HG02885 (cell line): ENCODE measurements around the gene BDP1.
"Not testable (repeated sequence)": the region's sequence is repeated elsewhere in the genome, so short reads cannot be mapped to it uniquely, and the experiment has no call there.

Source experiments
- ATAC-seq: cut with Tn5 transposase; IDR thresholded peaks from one replicate; pipeline ENCODE4 v1.9.1; 2021; ENCODE audit warnings: mild to moderate bottlenecking; ENCODE audit not compliant: unreplicated experiment, poor library complexity

The BDP1 gene

DNA sequence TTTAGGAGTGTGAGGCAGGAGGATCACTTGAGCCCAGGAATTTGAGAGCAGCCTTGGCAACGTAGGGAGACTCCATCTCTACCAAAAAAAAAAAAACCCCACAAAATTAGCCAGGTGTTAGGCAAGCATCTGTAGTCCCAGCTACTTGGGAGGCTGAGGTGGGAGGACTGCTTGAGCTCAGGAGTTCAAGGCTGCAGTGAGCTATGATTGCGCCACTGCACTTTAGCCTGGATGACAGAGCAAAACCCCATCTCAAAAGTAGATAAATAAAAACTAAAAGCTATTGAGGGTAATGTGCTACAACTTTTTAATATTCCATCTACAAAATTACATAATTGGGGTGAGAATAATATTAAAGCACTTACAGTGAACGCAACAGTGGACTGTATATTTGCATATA is 5.9 kb downstream of the BDP1 start:
- no peak for ATAC-seq

- no peak for ATAC-seq
These were observed 15.7 kb downstream of the BDP1 start for GRCh38 chr5:71471193-71471592.

DNA sequence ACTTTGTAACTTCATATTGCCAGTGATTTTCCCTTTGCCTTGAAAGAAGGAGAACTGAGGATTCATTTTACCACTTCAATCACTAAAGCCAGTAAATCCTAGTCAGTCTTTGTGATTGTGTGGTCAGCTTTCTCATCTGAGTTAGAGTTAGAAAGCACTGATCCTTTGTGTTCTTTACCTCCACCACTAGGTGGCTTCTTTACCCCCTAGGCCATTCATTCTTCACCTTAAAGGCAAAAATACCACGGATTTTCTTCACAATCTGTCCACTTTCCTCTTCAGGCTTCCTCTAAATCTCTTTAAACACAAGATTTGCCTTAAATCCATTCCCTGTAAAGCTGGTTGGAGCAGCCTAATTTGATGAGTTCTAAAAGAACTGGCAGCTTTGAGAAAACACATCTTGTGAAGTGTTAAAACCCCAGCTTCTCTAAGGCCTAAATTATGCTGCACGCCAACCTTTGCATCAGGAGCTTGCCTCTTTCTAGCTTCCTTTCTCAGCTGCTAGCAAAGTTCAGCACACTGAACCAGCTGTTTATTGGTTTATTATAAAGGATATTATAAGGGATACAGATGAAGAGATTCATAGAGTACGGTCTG is 20.4 kb downstream of the BDP1 start:
- no peak for ATAC-seq

DNA sequence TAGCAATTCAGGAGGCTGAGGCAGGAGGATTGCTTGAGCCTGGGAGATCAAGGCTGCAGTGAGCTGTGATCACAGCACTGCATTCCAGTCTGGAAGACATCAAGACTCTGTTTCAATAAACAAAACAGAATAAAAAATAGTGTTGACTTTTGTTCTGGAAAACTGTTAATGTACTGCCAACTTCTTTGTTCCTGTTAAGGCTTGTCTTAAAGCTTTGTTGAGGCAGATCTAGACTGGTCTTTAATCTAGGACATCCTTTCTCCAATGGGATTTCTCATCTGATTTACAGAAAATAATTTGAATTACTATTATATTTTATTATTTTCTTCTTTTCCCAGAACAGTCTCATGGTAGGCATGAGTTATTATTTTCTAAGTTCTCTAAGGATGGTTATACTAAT is 26.0 kb downstream of the BDP1 start:
- no peak for ATAC-seq

- no peak for ATAC-seq
These were observed 26.7 kb downstream of the BDP1 start for GRCh38 chr5:71482132-71482531.

GRCh38 chr5:71483355-71483754 is 27.9 kb downstream of the BDP1 start:
- ATAC-seq = no peak

DNA sequence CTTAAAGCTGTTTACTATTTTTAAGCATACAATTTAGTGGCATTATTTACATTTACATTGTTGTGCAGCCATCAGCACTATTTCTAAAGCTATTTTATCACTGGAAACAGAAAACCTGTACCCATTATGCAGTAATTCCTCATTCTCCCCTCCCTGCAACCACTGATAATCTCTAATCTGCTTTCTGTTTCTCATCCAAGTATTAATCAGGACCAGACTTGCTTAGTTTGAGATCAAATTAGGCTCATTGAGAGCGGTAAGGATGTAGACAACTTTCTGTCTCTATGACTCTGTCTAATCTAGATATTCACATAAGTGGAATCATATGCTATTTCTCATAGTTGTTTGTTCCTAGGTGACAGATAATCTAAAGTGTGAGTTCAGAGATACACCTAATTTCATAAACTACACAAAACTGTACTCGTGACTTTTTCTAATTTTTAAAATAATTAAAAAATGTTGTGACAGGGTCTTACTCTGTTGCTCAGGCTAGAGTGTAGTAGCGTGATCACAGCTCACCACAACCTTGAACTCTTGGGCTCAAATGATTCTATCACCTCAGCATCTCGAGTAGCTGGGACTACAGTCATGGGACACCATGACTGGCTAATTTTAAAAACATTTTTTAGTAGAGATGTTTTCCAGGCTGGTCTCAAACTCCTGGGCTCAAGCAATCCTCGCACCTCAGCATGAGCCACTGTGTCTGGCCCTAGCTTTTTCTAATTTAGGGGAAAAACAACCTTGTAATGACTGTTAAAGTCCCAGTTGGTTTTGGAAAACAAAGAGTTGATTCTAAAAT is 37.6 kb downstream of the BDP1 start:
- no peak for ATAC-seq

GRCh38 chr5:71494202-71494601 is 38.8 kb downstream of the BDP1 start:
- not testable (repeated sequence) for ATAC-seq

GRCh38 chr5:71498756-71499155 is 43.3 kb downstream of the BDP1 start:
- ATAC-seq = not testable (repeated sequence)

DNA sequence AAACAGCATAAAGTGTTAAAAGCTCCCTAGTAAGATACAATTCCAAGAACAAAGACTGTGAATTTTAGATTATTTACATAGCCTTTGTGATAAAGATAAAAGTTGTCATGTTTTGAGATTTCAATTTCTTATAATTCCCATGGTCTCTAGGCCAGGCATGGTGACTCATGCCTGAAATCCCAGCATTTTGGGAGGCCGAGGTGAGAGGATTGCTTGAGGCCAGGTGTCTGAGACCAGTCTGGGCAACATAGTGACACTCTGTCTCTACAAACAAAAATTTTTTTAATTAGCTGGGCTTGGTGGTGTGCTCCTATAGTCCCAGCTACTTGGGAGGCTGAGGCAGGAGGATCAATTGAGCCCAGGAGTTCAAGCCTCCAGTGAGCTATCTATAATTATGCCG is 48.1 kb downstream of the BDP1 start:
- no peak for ATAC-seq

DNA sequence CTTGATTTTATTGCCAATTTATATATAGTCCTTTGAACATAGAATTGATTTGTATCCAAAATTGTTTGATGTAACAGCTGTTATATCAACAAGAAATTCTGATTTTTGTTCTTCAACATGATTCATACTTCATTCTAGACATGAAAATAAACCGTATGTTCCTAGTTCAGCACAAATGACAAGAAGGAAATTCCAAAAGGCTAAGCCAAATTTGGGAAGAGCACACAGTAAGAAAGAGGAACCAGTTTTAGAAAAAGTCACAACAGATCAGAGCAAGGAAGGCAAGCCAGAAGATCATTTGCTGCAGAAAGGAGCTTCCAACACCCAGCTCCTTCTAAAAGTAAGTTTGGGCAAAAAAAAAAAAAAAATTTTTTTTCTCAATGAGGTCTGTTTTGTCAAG is 66.7 kb downstream of the BDP1 start:
- ATAC-seq = no peak

GRCh38 chr5:71525611-71526010 is 70.2 kb downstream of the BDP1 start:
- not testable (repeated sequence) for ATAC-seq

GRCh38 chr5:71528206-71528605 is 72.8 kb downstream of the BDP1 start:
- no peak for ATAC-seq

GRCh38 chr5:71529682-71530081 is 74.2 kb downstream of the BDP1 start:
- ATAC-seq = no peak

DNA sequence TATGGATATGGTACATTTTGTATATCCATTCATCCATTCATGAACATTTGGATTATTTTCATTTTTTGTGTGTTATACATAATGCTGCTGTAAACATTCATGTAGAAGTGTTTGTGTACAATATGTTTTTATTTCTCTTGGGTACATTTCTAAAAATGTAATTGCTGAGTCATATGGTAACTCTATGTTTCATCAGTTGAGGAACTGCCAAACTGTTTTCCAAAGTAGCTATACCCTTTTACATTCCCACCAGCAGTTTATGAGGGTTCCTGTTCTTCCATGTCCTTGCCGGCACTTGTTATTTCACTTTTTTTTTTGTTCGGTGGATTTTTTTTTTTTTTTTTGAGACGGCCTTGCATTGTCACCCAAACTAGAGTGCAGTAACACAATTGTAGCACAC is 77.7 kb downstream of the BDP1 start:
- no peak for ATAC-seq

GRCh38 chr5:71533615-71534014 is 78.2 kb downstream of the BDP1 start:
- ATAC-seq = peak; percentile 59

GRCh38 chr5:71537687-71538086 is 82.2 kb downstream of the BDP1 start:
- ATAC-seq = no peak

GRCh38 chr5:71550885-71551284 is 95.4 kb downstream of the BDP1 start:
- not testable (repeated sequence) for ATAC-seq

- not testable (repeated sequence) for ATAC-seq
These were observed 96.1 kb downstream of the BDP1 start for GRCh38 chr5:71551582-71551981.

DNA sequence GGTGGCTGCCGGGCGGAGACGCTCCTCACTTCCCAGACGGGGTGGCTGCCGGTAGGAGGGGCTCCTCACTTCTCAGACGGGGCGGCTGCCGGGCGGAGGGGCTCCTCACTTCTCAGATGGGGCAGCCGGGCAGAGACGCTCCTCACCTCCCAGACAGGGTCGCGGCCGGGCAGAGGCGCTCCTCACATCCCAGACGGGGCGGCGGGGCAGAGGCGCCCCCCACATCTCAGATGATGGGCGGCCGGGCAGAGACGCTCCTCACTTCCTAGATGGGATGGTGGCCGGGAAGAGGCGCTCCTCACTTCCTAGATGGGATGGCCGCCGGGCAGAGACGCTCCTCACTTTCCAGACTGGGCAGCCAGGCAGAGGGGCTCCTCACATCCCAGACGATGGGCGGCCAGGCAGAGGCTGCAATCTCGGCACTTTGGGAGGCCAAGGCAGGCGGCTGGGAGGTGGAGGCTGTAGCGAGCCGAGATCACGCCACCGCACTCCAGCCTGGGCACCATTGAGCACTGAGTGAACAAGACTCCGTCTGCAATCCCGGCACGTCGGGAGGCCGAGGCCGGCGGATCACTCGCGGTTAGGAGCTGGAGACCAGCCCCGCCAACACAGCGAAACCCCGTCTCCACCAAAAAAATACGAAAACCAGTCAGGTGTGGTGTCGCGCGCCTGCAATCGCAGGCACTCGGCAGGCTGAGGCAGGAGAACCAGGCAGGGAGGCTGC is 96.7 kb downstream of the BDP1 start:
- not testable (repeated sequence) for ATAC-seq

- ATAC-seq = no peak
These were observed 107.7 kb downstream of the BDP1 start for GRCh38 chr5:71563161-71563560.
